Small intestine (tissue), 7 donors: ENCODE data around the gene PHF23. TPM values are rescaled to one million over a fixed set of nuclear protein-coding genes. Genes with fewer than 3 reads are reported as not detected.

Source experiments
- DNase-seq, 2 donors: peaks; one replicate each; pipeline versions ENCODE4 v3.0.0 to v3.0.0-alpha.2; 2013
- FAIRE-seq: peaks from 2 replicates; lab custom pipeline; 2012; peaks lifted over from hg19 to GRCh38; lab: Jason Lieb, UNC
- H3K27ac ChIP-seq, 3 donors: one replicate each; pipeline ENCODE4 v1.5.1; 2013; ENCODE audit warnings: low read length in 2 of 3, mild to moderate bottlenecking in 2 of 3, control low read depth in 1 of 3, inconsistent platforms in 1 of 3, low read depth in 1 of 3, moderate library complexity in 1 of 3
- H3K27me3 ChIP-seq, 3 donors: one replicate each; pipeline ENCODE4 v1.6.1; 2013; ENCODE audit warnings: low read length in 3 of 3, inconsistent platforms in 1 of 3; ENCODE audit not compliant: control insufficient read depth in 3 of 3, insufficient read depth in 3 of 3
- H3K36me3 ChIP-seq, 3 donors: one replicate each; pipeline ENCODE4 v1.6.1; 2013; ENCODE audit warnings: low read length in 3 of 3, inconsistent platforms in 1 of 3, low read depth in 1 of 3, mild to moderate bottlenecking in 1 of 3, moderate library complexity in 1 of 3; ENCODE audit not compliant: control insufficient read depth in 3 of 3, insufficient read depth in 2 of 3
- H3K4me1 ChIP-seq, 3 donors: one replicate each; pipeline ENCODE4 v1.6.1; 2013; ENCODE audit warnings: low read length in 2 of 3, inconsistent platforms in 1 of 3, low read depth in 1 of 3, mild to moderate bottlenecking in 1 of 3, moderate library complexity in 1 of 3; ENCODE audit not compliant: control insufficient read depth in 3 of 3, insufficient read depth in 2 of 3
- H3K4me3 ChIP-seq, 3 donors: one replicate each; pipeline ENCODE4 v1.5.1; 2013; ENCODE audit warnings: low read length in 3 of 3, control low read depth in 1 of 3, inconsistent platforms in 1 of 3, low read depth in 1 of 3, mild to moderate bottlenecking in 1 of 3, moderate library complexity in 1 of 3
- H3K9me3 ChIP-seq, 2 donors: one replicate each; pipeline ENCODE4 v1.6.1; 2013; ENCODE audit warnings: low read depth in 1 of 2, low read length in 1 of 2; ENCODE audit not compliant: control insufficient read depth in 2 of 2, insufficient read depth in 1 of 2
- WGBS, 3 donors: extraction: QIAGEN DNeasy Blood & Tissue Kit; methylation state at CpG; one replicate each; pipeline ENCODE4 v1.1.7; 2013; 5-methylcytosine and 5-hydroxymethylcytosine counted together
- polyA plus RNA-seq, 4 donors: library from polyadenylated mRNA; stranded (reverse) in 3 of 4; unstranded in 1 of 4; fragments of 200-250 nt in 3 of 4; fragments of 120-200 nt in 1 of 4; gene quantifications; one replicate each; pipeline versions ENCODE4 v1.2.1 to v1.2.3, GENCODE V29; 2013
- donor health status: healthy with polysubstance abuse.
- donor health status: control.
- donor health status: control.
- donor health status: Bipolar disorder and iron deficiency.
- donor health status: healthy.

Gene PHF23
- polyA plus RNA-seq, 4 donors: 26.4 to 44.3 (median 36.0) TPM

GRCh38 chr17:7218166-7218565 is 21.1 kb downstream of the PHF23 start:
- peaks cover 0 to 26% (median 0%) of the 10 kb centered on the region in 3 donors for H3K27me3 ChIP-seq
- WGBS, 3 donors: 66 to 76% (median 74%) methylated on average over 6 of the region's 6 CpGs
- DNase-seq: no peak

GRCh38 chr17:7217113-7217987 is 21.9 kb downstream of the PHF23 start:
- peaks cover 0 to 30% (median 0%) of the 10 kb centered on the region in 3 donors for H3K27me3 ChIP-seq
- H3K9me3 ChIP-seq: no peaks in the 10 kb centered on the region
- peak overlapping the region in 2 of 3 donors; percentile 32 to 43 for H3K27ac ChIP-seq
- H3K36me3 ChIP-seq: peaks cover 3 to 18% (median 4%) of the 10 kb centered on the region in 3 donors
- H3K4me3 ChIP-seq: peak overlapping the region in 2 of 3 donors; percentile 17 to 41
- FAIRE-seq: no peak
- peak in 1 of 2 donors; percentile 54 for DNase-seq
- H3K4me1 ChIP-seq: peaks cover 0 to 50% (median 12%) of the 10 kb centered on the region in 3 donors
- WGBS, 3 donors: 6 to 10% (median 8%) methylated on average over 27 to 32 of the region's 32 CpGs

More at GRCh38 chr17:7218166-7218565, 21.1 kb downstream of the PHF23 start:
- H3K27ac ChIP-seq: peak overlapping the region in 2 of 3 donors; percentile 21 to 32
- FAIRE-seq: no peak
- no peaks in the 10 kb centered on the region for H3K9me3 ChIP-seq
- peaks cover 0 to 50% (median 12%) of the 10 kb centered on the region in 3 donors for H3K4me1 ChIP-seq
- H3K4me3 ChIP-seq: peak overlapping the region in 1 of 3 donors; percentile 36
- H3K36me3 ChIP-seq: peaks cover 4 to 26% (median 11%) of the 10 kb centered on the region in 3 donors

GRCh38 chr17:7216242-7217112 is 22.8 kb downstream of the PHF23 start:
- FAIRE-seq (no peak), DNase-seq (no peak)
- peaks cover 0 to 37% (median 0%) of the 10 kb centered on the region in 3 donors for H3K27me3 ChIP-seq
- peak overlapping the region in 1 of 3 donors; percentile 43 for H3K27ac ChIP-seq
- peak overlapping the region in 2 of 3 donors; percentile 17 to 41 for H3K4me3 ChIP-seq
- WGBS, 3 donors: 35 to 61% (median 51%) methylated on average over 7 of the region's 7 CpGs
- H3K9me3 ChIP-seq: no peaks in the 10 kb centered on the region
- peaks cover 0 to 44% (median 12%) of the 10 kb centered on the region in 3 donors for H3K4me1 ChIP-seq
- peaks cover 0 to 9% (median 0%) of the 10 kb centered on the region in 3 donors for H3K36me3 ChIP-seq

- no peak for DNase-seq
- peaks cover 0 to 36% (median 8%) of the 10 kb centered on the region in 3 donors for H3K4me1 ChIP-seq
- no peak for FAIRE-seq
These were observed 23.5 kb downstream of the PHF23 start for GRCh38 chr17:7215652-7216180.

GRCh38 chr17:7215136-7215638 is 24.1 kb downstream of the PHF23 start:
- FAIRE-seq (no peak), DNase-seq (no peak)
- 25 to 36% (median 31%) methylated on average over 9 of the region's 9 CpGs for WGBS, 3 donors
- peak overlapping the region in 2 of 3 donors; percentile 35 to 69 for H3K27ac ChIP-seq
- H3K36me3 ChIP-seq: no peaks in the 10 kb centered on the region
- peaks cover 0 to 49% (median 0%) of the 10 kb centered on the region in 3 donors for H3K27me3 ChIP-seq
- no peaks in the 10 kb centered on the region for H3K9me3 ChIP-seq
- H3K4me1 ChIP-seq: peaks cover 0 to 31% (median 7%) of the 10 kb centered on the region in 3 donors
- H3K4me3 ChIP-seq: peak overlapping the region in 1 of 3 donors; percentile 35

More at GRCh38 chr17:7215652-7216180, 23.5 kb downstream of the PHF23 start:
- Histone ChIP-seq H3K4me3 (no peak overlapping the region), H3K9me3 (no peaks in the 10 kb centered on the region), H3K36me3 (peaks cover 0 to 2% (median 0%) of the 10 kb centered on the region in 3 donors), H3K27me3 (peaks cover 0 to 43% (median 0%) of the 10 kb centered on the region in 3 donors), H3K27ac (peak overlapping the region in 2 of 3 donors; percentile 35 to 67)
- WGBS, 3 donors: 22 to 44% (median 36%) methylated on average over 10 of the region's 10 CpGs

GRCh38 chr17:7214300-7215135 is 24.7 kb downstream of the PHF23 start:
- H3K27me3 ChIP-seq: peaks cover 0 to 54% (median 0%) of the 10 kb centered on the region in 3 donors
- H3K4me1 ChIP-seq: peaks cover 0 to 30% (median 7%) of the 10 kb centered on the region in 3 donors
- H3K27ac ChIP-seq: peak overlapping the region in 2 of 3 donors; percentile 35 to 69
- DNase-seq (peak; percentile 95 to 96), FAIRE-seq (no peak)
- no peaks in the 10 kb centered on the region for H3K36me3 ChIP-seq
- peak overlapping the region; percentile 8 to 35 (median 31) for H3K4me3 ChIP-seq
- WGBS, 3 donors: 0 to 1% (median 0%) methylated on average over 42 to 45 of the region's 45 CpGs
- H3K9me3 ChIP-seq: no peaks in the 10 kb centered on the region

- Histone ChIP-seq H3K4me1 (peaks cover 0 to 24% (median 7%) of the 10 kb centered on the region in 3 donors), H3K4me3 (peak overlapping the region in 2 of 3 donors; percentile 31 to 35), H3K36me3 (no peaks in the 10 kb centered on the region), H3K27ac (peak overlapping the region in 2 of 3 donors; percentile 22 to 69), H3K27me3 (peaks cover 0 to 60% (median 0%) of the 10 kb centered on the region in 3 donors), H3K9me3 (no peaks in the 10 kb centered on the region)
- DNase-seq (peak; percentile 76 to 87), FAIRE-seq (no peak)
- WGBS, 3 donors: 2% methylated on average over 15 of the region's 15 CpGs
These were observed 25.4 kb downstream of the PHF23 start for GRCh38 chr17:7213895-7214299.
